Measurements from ENCODE around the gene GNRHR.
"Not testable (repeated sequence)": the region's sequence is repeated elsewhere in the genome, so short reads cannot be mapped to it uniquely, and the experiment has no call there.

The GNRHR gene

DNA sequence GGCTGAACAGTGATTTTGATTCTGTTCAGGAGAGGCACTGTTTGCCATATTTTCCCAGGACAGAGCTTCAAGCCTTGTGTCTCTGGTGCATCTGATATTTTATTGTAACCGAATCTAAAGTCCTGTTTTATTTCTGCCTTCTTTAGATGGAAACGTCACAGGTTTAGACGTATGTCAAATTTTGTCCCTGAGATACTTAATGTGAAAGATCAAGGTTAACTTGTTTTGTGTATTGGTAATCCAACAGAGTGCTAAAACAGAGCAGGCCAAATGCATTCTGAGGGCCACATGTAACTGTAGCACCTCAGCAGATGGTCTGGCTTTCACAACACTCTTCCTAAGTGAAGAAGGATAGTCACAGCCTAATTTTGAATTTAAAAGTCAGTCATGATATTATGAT lies at the start of gene GNRHR:
Gene GNRHR (minus strand): TSS at position 101 of the 400 bp plus-strand sequence. CDS start 53 bp downstream, at position 48.
- DNase-seq: peak; percentile 25

DNA sequence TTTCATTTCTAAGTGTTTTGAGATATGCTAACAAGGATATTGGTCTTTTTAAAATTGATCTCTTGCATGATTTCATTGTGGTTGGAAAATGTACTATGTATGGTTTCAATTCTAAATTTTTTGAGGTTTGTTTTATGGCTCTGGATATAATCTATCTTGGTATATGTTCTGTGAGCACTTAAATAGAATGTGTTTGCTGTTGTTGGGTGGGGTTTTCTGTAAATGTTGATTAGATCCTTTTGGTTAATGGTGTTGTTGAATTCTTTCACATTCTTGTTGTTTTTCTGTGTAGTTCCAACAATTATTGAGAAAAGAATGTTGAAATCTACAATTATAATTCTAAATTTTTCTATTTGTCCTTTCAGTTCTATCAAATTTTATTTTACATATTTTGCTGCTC lies 42.6 kb upstream of the GNRHR start:
- DNase-seq: no peak

DNA sequence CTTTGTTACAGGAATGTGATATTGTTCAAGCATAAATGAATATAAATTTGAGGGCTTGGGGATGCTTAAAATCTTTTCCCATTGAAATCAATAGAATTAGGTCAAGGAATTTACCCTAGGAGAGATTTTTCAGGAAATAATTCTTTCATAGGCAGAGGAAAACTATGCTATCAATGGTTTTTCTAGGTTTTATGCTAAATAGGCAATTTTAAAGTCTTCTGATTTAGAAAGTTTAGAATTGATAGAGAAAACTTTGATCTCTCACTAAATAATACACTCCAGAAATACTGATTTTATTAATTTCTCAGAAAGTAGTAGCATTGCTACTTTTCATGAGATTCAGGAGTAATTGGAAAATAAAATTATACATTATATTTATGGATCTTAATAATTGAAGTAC lies 36.5 kb upstream of the GNRHR start:
- no peak for DNase-seq

DNA sequence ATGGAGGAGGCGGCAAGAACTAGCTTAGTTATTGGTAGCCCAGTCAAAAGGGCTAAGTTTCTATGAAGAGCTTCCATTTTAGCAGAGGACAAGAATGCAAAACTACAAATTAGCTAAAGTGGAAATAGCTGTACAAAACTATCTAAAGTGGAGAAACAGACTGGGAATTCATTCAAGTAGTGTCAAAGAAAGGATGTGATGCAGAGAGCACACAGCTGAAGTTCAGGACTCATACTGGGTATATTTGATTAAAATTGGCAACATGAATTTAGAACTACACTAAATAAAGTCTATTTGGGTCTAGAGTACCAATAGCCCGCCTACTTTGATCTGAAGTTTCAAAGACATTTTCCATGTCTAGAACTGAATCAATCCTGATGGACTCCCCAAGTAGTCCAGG lies 33.1 kb upstream of the GNRHR start:
- DNase-seq: no peak

DNA sequence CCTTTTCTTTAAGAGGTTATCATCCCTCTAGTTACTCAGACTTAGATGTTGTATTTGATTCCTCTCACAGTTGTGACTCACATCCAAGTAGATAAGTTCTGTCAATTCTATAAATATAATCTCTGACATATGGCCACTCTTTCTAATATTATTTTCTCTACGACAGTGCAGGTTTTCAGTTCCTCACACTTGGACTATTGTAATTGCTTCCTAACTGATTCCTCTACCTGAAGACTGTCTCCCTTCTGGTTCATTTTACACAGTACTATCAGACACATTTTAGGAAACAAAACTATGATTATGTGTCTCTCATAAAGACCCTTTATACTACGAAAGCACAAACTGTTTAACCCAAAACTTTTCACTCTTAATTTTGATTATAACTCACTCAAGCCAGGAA lies 31.3 kb upstream of the GNRHR start:
- DNase-seq: no peak

DNA sequence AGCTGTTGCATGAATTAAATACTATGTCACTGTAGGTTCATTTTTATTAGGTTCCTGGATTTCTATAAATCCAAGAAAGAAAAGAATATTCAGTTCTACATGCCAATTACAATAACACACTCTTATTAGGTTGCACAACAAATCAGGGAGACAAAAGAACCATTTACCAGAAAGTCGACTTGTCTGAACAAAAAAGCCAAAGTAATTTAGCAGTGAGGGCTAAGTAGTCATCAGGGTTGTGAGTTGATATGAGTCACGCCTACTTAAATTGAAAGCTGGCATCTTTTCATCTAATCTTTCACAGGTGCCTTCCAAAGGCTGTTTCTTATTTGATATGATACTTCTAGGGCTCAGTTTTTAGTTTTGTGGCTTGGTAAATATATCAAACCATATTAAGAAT lies 25.4 kb upstream of the GNRHR start:
- no peak for DNase-seq

DNA sequence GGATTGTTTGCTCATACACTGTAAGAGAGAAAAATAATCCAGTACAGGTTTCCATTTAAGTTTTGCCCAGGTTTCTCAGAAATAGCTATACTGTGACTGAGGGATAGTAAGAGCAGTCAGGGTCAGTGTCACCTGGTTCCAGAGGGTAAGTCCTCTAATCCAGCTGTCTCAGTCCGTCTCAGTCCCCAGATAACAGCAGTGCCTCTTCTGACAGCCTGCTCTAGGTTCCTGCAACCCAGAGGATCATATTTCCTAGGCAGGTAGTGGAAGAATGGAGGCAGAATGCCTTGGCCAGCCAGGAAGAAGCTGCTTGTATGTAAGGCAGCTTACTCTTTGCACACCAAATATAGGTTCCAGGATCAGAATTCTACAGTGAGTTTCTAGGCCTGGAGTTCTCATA lies 22.6 kb upstream of the GNRHR start:
- peak; percentile 7 for DNase-seq

DNA sequence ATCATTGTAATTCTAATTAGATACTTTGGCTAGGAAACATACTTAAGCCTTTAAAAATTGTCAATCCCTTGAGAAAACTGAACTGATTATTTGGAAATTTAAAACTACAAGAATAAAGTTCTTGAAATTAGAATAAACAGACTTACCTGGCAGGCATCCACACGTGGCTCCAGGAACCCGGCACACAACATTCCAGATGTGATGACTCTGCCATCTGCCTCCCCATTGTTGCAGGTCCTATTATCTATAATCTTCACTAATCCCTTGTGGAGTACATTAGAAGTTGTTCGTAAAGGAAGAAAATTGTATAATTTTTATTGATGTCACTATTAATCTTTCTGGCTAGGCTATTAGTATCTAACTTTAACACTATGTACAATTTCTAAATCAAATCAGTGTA lies 16.2 kb upstream of the GNRHR start:
- DNase-seq: no peak

DNA sequence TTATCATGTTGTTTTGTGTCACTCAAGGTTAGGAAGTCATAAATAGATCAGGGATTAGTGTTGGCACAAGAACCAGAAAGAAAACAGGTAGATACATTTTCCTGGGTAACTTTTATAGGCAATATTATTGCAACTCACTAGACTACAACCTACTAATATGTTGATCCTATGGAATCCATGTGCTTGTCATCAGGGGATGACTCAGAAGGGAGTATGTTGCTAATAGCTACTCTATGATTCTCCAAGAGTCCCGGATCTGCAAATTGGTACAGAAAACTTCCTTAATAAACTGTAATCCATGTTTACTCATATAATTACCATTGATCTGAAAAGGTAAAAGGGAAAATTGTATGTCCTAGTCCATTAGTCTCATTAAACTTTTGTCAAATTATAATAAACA lies 11.7 kb upstream of the GNRHR start:
- no peak for DNase-seq

- DNase-seq: no peak
These were observed 11.2 kb upstream of the GNRHR start for GRCh38 chr4:67765401-67765800.

DNA sequence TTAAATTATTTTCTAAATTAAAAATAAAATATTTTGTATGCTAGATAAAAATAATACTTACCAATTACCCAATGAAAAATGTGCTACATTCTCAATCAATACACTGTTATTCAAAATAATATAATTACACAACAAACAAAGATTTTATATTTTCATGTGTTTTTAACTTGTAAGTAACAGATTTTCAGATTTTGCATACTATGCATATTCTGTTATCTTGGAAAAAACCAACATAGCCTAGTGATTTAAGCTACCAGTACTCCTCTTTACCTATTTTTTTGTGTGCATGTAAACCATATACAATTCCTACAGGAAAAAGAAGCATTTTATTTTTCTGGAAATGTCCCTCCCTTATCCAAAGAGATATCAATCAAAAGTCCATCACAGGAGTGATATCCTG lies 10.0 kb upstream of the GNRHR start:
- no peak for DNase-seq

DNA sequence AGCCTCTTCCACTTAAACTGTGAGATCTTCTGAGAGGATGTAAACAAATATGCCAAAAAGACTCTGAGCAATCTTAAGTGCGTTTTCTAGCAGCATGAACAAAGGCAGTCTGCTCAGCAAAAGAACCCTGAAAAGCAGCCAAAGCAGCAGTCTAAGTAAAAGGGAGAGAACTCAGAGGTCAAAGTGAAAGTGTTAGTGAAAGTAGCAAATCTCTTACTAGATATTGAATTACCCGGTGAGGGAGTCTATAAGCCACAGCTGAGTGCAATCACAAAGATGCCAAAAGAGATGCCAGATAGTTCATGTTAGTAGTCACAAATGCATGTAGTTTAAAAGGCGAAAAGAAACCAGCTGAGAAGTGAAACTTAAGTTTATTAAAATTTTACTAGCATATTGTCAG lies 7.9 kb upstream of the GNRHR start:
- DNase-seq: no peak

DNA sequence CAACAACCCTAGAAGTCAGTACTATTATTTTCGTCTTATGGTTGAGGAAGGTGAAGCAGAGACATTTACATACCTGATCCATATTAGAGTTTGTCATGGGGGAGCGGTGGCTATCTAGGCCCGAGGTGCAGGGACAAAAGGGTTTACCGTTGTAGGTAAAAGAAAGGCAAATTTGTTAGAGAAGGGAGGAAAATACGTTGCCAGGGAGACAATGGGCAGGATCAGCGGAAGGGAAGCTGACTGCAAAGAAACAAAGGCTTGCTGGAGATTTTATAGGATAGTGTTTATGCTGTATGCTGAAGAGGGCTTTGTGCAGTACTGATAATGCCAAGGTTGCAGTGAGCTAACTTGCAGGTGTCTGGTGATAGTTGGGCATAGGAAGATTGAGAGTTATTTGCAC lies 2.8 kb upstream of the GNRHR start:
- not testable (repeated sequence) for DNase-seq

GRCh38 chr4:67755974-67756373 lies 1.8 kb upstream of the GNRHR start:
- DNase-seq: no peak

DNA sequence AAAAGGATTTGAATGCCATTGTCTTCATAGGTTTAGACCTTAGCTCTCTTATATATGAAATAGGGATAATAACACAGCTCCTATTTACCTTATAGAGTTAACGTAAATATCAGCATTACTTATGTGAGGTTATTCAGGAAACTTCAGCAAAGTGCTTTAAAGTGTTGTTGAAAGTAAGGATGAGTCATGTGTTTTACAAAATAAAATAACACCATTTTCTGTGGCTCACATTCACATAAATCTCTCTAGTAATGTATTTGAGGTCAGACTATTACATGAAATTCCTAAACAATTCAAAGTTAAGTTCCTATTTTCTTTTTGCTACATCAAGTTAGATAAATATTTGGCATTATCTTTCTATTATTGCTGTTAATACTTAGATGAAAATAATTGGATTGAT lies 2.9 kb downstream of the GNRHR start:
- DNase-seq: no peak

GRCh38 chr4:67750691-67751090 lies 3.5 kb downstream of the GNRHR start:
- DNase-seq: no peak

DNA sequence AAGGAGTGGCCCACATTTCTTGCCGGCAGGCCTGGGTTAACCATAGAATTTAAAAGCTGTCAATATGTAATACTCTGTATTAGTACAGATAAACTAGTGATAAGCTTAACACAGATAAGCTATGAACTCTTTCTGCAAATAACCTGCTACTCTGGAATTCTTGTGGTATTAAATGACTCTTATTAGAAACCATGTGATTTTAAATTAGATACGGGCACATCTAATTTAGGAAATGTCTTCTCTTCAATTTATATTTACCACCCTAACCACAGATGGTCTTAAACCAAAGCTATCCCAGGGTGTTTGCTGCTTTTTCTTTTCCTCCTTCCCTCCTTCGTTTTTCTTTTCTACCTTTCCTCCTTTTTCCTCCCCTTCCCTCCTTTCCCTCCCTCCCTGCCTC lies 4.9 kb downstream of the GNRHR start:
- no peak for DNase-seq

DNA sequence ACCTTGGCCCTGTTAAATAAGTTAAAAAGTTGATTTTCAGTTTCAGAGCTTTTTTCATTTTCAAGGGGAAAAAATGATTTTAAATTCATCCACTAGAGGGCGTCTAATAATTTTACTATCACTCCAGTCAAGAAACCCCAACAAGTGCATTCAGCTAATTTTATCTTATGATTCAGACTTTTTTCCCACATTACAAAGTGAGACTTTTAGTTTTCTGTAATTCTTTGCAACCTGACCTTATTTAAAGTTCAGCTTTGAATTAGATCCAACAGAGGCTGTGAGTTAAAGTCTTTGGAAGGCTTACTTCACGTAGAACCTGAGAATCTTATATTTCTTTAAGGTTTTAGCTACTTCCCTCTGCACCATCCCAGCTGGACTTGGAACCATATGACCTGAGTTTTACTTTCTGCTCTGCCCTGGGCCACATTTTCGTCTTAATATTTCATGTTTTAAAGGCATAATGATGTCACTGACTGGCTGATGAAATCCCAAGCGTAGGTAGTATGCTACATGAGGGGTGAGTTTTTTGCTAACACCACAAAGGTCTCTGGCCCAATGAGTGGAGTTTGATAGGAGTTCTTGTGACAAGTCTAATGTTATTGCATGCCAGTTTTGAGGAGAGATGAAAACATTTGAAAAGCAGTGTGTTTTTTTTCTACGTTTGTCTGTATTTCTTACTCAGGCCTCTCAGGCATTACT lies 7.2 kb downstream of the GNRHR start:
- DNase-seq: no peak

GRCh38 chr4:67744561-67745283 lies 9.5 kb downstream of the GNRHR start:
- DNase-seq: no peak

GRCh38 chr4:67743194-67743593 lies 11.0 kb downstream of the GNRHR start:
- no peak for DNase-seq

DNA sequence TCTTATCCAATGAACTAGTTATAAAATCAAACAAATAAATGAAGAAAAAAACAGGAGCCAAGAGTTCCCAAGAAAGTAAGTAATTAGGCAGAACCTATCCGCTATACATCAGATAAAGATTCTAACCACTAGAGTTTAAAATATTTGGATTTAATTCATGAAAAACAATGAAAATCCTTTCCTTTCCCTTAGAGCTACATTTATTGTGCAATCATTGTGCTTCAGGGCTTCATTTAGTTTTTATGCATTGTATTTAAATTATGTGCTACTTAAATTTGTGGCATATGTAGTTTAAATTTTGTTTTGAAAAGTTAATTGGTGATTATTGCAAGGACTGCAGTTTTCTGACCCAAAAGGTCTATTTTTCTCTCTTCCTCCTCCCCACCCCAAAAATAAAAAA lies 17.9 kb downstream of the GNRHR start:
- no peak for DNase-seq

DNA sequence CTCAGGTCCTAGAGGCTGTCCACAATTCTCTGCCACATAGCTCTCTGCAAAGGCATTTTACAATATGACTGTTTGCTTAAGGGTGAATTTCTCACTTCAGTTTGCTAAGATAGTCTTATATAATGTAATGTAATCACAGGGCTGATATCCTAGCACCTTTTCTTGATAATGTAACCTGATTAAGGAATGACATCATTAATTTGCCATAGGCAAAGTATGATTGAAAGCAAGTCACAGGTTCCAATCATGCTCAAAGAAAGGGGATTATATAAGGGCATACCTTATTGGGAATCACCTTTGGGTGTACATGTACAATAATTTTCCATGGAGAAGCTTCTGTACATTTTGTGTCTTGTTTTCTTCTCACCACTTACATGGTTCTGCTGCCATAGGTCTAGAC lies 18.9 kb downstream of the GNRHR start:
- DNase-seq: no peak

DNA sequence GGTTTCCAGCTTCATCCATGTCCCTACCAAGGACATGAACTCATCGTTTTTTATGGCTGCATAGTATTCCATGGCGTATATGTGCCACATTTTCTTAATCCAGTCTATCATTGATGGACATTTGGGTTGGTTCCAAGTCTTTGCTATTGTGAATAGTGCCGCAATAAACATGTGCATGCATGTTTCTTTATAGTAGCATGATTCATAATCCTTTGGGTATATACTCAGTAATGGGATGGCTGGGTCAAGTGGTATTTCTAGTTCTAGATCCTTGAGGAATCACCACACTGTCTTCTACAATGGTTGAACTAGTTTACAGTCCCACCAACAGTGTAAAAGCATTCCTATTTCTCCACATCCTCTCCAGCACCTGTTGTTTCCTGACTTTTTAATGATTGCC lies 23.7 kb downstream of the GNRHR start:
- DNase-seq: not testable (repeated sequence)

DNA sequence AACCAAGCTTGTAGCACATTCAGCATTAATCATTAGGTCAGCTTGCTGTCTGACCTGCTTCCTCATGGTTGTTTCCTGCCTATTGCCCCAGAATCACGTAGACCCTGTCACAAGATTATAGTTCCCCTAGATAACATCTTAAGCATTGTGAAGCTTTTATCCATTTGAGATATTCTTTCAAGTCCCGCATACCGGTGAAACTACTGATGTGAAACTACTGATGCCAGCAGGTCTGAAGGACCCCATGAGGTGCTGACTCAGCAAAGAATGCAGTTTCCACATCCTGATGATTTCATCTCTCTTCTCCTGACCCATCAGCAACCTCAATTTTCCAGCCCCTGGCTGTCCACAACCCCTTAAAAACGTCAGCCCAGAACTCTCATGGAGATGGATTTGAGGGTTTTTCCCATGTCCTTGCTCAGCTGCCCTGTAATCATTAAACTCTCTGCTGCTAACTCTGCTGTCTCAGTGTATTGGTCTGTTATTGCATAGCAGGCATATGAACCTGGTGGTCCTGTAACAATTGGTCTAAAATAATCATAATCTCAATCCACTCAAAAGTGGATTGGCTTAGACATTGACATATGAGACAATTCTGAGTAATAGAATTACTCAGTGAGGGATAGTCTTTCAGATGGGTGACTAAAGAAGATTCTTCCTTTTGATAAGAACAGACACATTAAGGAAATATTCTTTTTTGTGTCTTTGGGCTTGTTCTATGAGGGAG lies 26.9 kb downstream of the GNRHR start:
- DNase-seq: no peak

All from DMS 273 treated with DMSO at 0.1 percent for 48 hours (cell line).